ENCODE results near the gene TEX38.

DNA sequence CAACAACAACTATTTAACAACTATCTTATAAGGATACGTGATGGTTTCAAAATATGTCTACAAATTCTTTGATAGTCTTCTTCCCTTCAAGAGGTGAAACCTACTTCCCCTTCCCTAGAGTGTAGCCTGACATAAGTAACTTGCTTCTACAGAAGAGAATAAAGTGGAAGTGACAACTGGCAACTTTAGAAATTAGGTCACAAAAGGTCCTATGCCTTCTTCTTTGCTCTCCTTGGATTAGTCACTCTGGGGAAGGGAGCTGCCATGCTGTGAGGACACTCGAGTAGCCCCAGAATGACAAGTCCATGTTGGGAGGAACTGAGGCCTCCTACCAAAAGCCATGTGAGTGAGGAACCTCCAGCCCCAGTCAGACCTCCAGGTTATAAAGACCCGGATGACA, 28.0 kb downstream of the TEX38 start:
- TF ChIP-seq SMAD1 (CRISPR knock-in tag; IDR thresholded peaks at IDR 0.05; ENCODE audit: borderline replicate concordance, low read depth) (no peak), ARID3A (IDR thresholded peaks at IDR 0.05; ENCODE audit: low read depth, low read length) (no peak), ZBTB43 (CRISPR knock-in tag; conservative IDR thresholded peaks at IDR 0.05) (no peak), TAF1 (CRISPR knock-in tag; IDR thresholded peaks at IDR 0.05) (no peak)
- TF ChIP-seq, protein P1, sequence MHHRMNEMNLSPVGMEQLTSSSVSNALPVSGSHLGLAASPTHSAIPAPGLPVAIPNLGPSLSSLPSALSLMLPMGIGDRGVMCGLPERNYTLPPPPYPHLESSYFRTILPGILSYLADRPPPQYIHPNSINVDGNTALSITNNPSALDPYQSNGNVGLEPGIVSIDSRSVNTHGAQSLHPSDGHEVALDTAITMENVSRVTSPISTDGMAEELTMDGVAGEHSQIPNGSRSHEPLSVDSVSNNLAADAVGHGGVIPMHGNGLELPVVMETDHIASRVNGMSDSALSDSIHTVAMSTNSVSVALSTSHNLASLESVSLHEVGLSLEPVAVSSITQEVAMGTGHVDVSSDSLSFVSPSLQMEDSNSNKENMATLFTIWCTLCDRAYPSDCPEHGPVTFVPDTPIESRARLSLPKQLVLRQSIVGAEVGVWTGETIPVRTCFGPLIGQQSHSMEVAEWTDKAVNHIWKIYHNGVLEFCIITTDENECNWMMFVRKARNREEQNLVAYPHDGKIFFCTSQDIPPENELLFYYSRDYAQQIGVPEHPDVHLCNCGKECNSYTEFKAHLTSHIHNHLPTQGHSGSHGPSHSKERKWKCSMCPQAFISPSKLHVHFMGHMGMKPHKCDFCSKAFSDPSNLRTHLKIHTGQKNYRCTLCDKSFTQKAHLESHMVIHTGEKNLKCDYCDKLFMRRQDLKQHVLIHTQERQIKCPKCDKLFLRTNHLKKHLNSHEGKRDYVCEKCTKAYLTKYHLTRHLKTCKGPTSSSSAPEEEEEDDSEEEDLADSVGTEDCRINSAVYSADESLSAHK (CRISPR knock-in tag; IDR thresholded peaks at IDR 0.05; ENCODE audit: borderline replicate concordance) = no peak
